Measurements from ENCODE around the gene F11.

DNA sequence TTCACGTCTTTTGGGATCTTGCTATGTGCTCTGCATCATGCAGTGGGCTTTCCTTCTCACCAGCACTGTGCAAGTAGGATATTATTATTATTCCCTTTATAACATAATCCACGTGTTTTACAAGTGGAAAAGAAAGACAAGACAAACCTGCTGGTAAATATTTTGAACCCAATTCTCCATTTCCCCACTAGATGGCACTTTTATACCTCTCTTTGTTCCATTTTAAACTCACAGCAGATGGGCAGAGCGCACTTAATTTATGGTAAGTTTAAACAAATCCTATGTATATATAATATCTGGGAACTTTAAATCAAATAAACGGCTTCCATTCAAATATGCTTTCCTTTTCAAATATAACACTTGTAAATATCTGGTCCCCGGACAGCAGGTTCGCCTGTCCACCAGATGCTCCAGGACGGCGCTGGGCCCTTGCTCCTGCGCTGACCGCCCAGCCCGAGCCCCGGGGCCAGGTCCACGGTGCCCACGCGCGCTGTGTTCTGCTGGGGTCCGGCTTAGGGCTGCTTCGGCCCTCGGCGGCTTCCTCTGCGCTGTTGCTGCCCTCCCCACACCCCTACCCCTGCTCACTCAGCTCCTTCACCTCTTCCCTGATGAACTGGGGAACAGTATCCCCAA, 31.1 kb downstream of the F11 start:
- TF ChIP-seq, protein P1, sequence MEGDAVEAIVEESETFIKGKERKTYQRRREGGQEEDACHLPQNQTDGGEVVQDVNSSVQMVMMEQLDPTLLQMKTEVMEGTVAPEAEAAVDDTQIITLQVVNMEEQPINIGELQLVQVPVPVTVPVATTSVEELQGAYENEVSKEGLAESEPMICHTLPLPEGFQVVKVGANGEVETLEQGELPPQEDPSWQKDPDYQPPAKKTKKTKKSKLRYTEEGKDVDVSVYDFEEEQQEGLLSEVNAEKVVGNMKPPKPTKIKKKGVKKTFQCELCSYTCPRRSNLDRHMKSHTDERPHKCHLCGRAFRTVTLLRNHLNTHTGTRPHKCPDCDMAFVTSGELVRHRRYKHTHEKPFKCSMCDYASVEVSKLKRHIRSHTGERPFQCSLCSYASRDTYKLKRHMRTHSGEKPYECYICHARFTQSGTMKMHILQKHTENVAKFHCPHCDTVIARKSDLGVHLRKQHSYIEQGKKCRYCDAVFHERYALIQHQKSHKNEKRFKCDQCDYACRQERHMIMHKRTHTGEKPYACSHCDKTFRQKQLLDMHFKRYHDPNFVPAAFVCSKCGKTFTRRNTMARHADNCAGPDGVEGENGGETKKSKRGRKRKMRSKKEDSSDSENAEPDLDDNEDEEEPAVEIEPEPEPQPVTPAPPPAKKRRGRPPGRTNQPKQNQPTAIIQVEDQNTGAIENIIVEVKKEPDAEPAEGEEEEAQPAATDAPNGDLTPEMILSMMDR (IDR thresholded peaks at IDR 0.05; ENCODE audit: poor library complexity) = peak; percentile 81
- no peak for TF ChIP-seq EZH2 (IDR thresholded peaks at IDR 0.05; ENCODE audit: borderline replicate concordance)
